Lower leg skin (tissue), 4 donors: ENCODE data around the gene PRSS8. TPM values are rescaled to one million over a fixed set of nuclear protein-coding genes. Genes with fewer than 3 reads are reported as not detected.
"Not testable (repeated sequence)": the region's sequence is repeated elsewhere in the genome, so short reads cannot be mapped to it uniquely, and the experiment has no call there.

ENCODE experiments used
- DNase-seq, 2 donors: peaks; one replicate each; pipeline ENCODE4 v3.0.0-alpha.2; 2019; ENCODE audit warnings: low spot score in 2 of 2
- H3K4me3 ChIP-seq: fragments of 200-600 bp; sonication (generic); 2 replicates; pipeline ENCODE4 v1.5.1; 2017; ENCODE audit warnings: mild to moderate bottlenecking, low read depth; ENCODE audit not compliant: poor library complexity, severe bottlenecking
- CTCF ChIP-seq, 3 donors: fragments of 450-650 bp; IDR thresholded peaks; one replicate each; pipeline ENCODE4 v1.5.1; 2016; ENCODE audit warnings: antibody characterized with exemption in 3 of 3, mild to moderate bottlenecking in 3 of 3, moderate library complexity in 2 of 3
- POLR2A ChIP-seq, 2 donors: fragments of 450-650 bp; IDR thresholded peaks; one replicate each; pipeline ENCODE4 v1.6.1; 2016 to 2017; ENCODE audit warnings: antibody characterized with exemption in 2 of 2, mild to moderate bottlenecking in 1 of 2, moderate library complexity in 1 of 2
- WGBS, 2 donors: methylation state at CpG; one replicate each; pipeline ENCODE4 v1.1.5; 2018; 5-methylcytosine and 5-hydroxymethylcytosine counted together
- intact Hi-C: fragments of 100-400 bp; cut with DNase I; formaldehyde crosslinking; loops from one replicate; pipeline ENCODE4 v1.15.0; 2023; ENCODE audit warnings: low total_unique reads
- total RNA-seq, 4 donors: library from RNA; depleted of rRNA; stranded (reverse); fragments of >200 nt; gene quantifications; one replicate each; pipeline ENCODE4 v1.1.0, GENCODE V29; 2016

Gene PRSS8
- total RNA-seq, 4 donors from 2014 or later: 147 to 223 (median 172) TPM

DNA sequence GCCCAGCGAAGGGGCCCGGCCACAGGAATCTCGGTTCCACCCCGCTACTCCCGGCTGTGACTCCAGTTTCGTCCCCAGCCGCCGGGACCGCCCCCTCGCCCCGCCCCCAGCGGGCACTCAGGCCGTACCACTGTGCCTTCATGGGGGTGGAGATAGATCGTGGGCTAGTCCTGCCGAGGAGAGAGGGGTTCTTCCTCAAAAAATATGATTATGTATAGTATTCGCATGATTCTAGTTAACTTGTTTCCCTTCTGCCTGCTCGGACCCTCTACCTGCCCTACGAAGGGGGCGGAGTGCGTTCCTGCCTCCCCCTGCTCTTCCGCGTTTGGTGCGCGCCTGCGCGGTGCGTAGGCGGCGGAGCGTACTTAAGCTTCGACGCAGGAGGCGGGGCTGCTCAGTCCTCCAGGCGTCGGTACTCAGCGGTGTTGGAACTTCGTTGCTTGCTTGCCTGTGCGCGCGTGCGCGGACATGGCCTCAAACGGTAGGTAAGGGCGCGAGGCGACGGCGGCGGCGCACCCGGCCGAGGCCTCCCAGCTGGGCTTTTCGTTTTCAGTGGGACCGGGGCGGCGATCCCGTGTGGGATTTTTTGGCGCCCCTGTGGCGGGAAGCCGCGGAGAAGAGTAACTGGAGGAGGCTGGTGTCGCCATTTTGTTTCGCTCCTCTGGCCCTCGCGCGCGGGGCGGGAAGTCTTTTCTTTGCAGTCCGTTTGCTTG is 44.4 kb upstream of the PRSS8 start, which contains the start of gene FUS:
FUS (plus strand) TSS at position 393 of the 713 bp plus-strand sequence; CDS start at position 469, 76 bp downstream.
- peak; percentile 88 to 98 for DNase-seq
- peak within 1 kb of the TSS; percentile 82 for H3K4me3 ChIP-seq
- TF ChIP-seq CTCF (IDR thresholded peaks at IDR 0.05) (no peak), POLR2A (IDR thresholded peaks at IDR 0.05) (peak in 1 of 2 donors; percentile 100)
- WGBS, 2 donors: 0% methylated on average over 40 to 69 of the region's 69 CpGs
- intact Hi-C loops: loop anchor here (10.0 kb wide), 1 partner anchor 265 kb away; the partner anchor contains the start of gene ZNF843

- H3K4me3 ChIP-seq: peak overlapping the region; percentile 65
- intact Hi-C loops: loop anchor here (10.0 kb wide), 1 partner anchor 266 kb away; the partner anchor contains the start of gene ZNF843
- DNase-seq: peak in 1 of 2 donors; percentile 87
- no peak for TF ChIP-seq CTCF (IDR thresholded peaks at IDR 0.05)
- peak in 1 of 2 donors; percentile 4 for TF ChIP-seq POLR2A (IDR thresholded peaks at IDR 0.05)
- 4 to 9% methylated on average over 15 to 27 of the region's 27 CpGs for WGBS, 2 donors
These were observed 43.8 kb upstream of the PRSS8 start for GRCh38 chr16:31179219-31179746.

DNA sequence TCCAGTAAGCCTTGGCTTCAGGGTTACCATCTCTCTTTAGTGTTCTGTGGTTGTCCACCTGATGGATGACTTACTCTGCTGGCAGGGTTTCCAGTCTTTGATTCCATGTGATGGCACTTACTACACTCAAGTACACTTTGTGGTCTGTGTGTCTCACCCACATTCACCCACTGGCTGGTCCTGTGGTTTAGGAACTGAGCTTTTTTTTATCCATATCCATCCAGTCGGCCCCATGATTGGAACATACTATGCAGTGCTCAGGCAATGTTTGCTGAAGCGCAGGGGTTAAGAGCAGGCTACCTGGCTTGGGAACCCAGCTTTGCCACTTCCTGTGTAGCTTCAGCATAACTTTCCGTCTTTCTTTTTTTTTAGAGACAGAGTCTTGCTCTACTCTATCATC is 41.6 kb upstream of the PRSS8 start:
- no peak for DNase-seq
- no peak overlapping the region for H3K4me3 ChIP-seq
- TF ChIP-seq CTCF (IDR thresholded peaks at IDR 0.05) (no peak), POLR2A (IDR thresholded peaks at IDR 0.05) (no peak)
- intact Hi-C loops: loop anchor here (10.0 kb wide), 1 partner anchor 268 kb away; the partner anchor contains the start of gene ZNF843
- WGBS, 2 donors: 55 to 69% methylated on average over 3 of the region's 3 CpGs

GRCh38 chr16:31170048-31170447 is 34.5 kb upstream of the PRSS8 start:
- intact Hi-C loops: loop anchor here (10.0 kb wide), 1 partner anchor 275 kb away; the partner anchor contains the start of gene ZNF843
- not testable (repeated sequence) for H3K4me3 ChIP-seq, DNase-seq
- no CpG with 5 or more reads among the region's 2 CpGs for WGBS, 2 donors

- 57 to 60% methylated on average over 2 of the region's 2 CpGs for WGBS, 2 donors
- intact Hi-C loops: no loop called here
These were observed 33.3 kb upstream of the PRSS8 start for GRCh38 chr16:31168848-31169247.

More at GRCh38 chr16:31168848-31169247, 33.3 kb upstream of the PRSS8 start:
- TF ChIP-seq CTCF (IDR thresholded peaks at IDR 0.05) (no peak), POLR2A (IDR thresholded peaks at IDR 0.05) (no peak)
- no peak overlapping the region for H3K4me3 ChIP-seq
- DNase-seq: no peak
